ENCODE results near the gene DRICH1. TPM values are rescaled to one million over a fixed set of nuclear protein-coding genes. Genes with fewer than 3 reads are reported as not detected.
A peak's percentile ranks its signal among the peaks of the same experiment; 100 is the strongest.
"Not testable (repeated sequence)": the region's sequence is repeated elsewhere in the genome, so short reads cannot be mapped to it uniquely, and the experiment has no call there.

Gene DRICH1
- total RNA-seq, 2 experiments from 2014 or later: 0.23 TPM; not detected in 1

DNA sequence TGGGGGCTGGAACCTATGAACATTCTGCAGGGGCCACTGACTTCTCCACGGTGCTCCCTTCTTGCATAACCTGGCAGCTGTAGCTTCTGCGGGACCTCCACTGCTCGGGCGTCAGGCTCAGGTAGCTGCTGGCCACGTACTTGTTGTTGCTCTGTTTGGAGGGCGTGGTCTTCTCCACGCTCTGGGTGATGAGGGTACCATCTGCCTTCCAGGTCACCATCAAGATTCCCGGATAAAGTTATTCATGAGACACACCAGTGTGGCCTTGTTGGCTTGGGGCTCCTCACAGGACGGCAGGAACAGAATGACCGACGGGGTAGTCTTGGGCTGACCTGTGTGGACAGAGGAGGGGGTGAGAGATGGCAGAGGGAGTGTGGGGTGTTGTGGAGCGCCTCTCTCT is 6.5 kb upstream of the DRICH1 start:
- Mint-ChIP-seq H3K27ac (no peak overlapping the region), H3K4me1 (ENCODE audit: low read depth) (no peaks in the 10 kb centered on the region)
- CTCF ChIA-PET: interaction anchor here (1.3 kb wide), 1 partner anchor 11 kb away, joined by 5 read pairs; no protein-coding TSS in a partner anchor

GRCh38 chr22:23635291-23635690 is 3.2 kb upstream of the DRICH1 start:
- DNase-seq; H3K4me1 Mint-ChIP-seq (ENCODE audit: low read depth); POLR2A ChIA-PET; ATAC-seq; H3K4me3 Mint-ChIP-seq; H3K27ac Mint-ChIP-seq; H3K36me3 Mint-ChIP-seq (ENCODE audit: low read depth); H3K27me3 Mint-ChIP-seq; H3K9me3 Mint-ChIP-seq; CTCF ChIA-PET; intact Hi-C loops (cut with micrococcal nuclease): not testable (repeated sequence)

More for the DNA sequence above, 6.5 kb upstream of the DRICH1 start:
- DNase-seq (no peak), ATAC-seq (no peak)
- Mint-ChIP-seq H3K27me3 (no peaks in the 10 kb centered on the region), H3K36me3 (ENCODE audit: low read depth) (no peaks in the 10 kb centered on the region), H3K9me3 (no peaks in the 10 kb centered on the region), H3K4me3 (no peak overlapping the region)
- intact Hi-C loops (cut with micrococcal nuclease): no loop called here
- TF ChIP-seq CTCF (IDR thresholded peaks at IDR 0.05): no peak
- POLR2A ChIA-PET: no interaction called here

- POLR2A ChIA-PET: interaction anchor here (0.6 to 0.8 kb wide), 2 partner anchors 12 to 139 kb away, joined by 3 to 4 read pairs; no protein-coding TSS in a partner anchor
- H3K4me3 Mint-ChIP-seq; DNase-seq; H3K27me3 Mint-ChIP-seq; H3K9me3 Mint-ChIP-seq; ATAC-seq; H3K36me3 Mint-ChIP-seq (ENCODE audit: low read depth); H3K27ac Mint-ChIP-seq; H3K4me1 Mint-ChIP-seq (ENCODE audit: low read depth): not testable (repeated sequence)
- intact Hi-C loops (cut with micrococcal nuclease): loop anchor here (5.0 kb wide), 1 partner anchor 224 kb away; no protein-coding TSS in a partner anchor
- CTCF ChIA-PET: interaction anchor here (0.9 to 1.9 kb wide), 3 partner anchors 10 to 221 kb away, joined by 3 to 8 read pairs (median 5); no protein-coding TSS in a partner anchor
Measured at GRCh38 chr22:23628056-23628743, 3.9 kb downstream of the DRICH1 start.

- not testable (repeated sequence) for H3K36me3 Mint-ChIP-seq (ENCODE audit: low read depth); H3K4me1 Mint-ChIP-seq (ENCODE audit: low read depth); H3K4me3 Mint-ChIP-seq; H3K9me3 Mint-ChIP-seq; H3K27me3 Mint-ChIP-seq; H3K27ac Mint-ChIP-seq
- POLR2A ChIA-PET: interaction anchor here (0.6 to 0.8 kb wide), 2 partner anchors 11 to 140 kb away, joined by 3 to 4 read pairs; no protein-coding TSS in a partner anchor
- intact Hi-C loops (cut with micrococcal nuclease): loop anchor here (5.0 kb wide), 1 partner anchor 225 kb away; no protein-coding TSS in a partner anchor
- TF ChIP-seq CTCF (IDR thresholded peaks at IDR 0.05): peak; percentile 45
- ATAC-seq (peak; percentile 91), DNase-seq (peak; percentile 75)
- CTCF ChIA-PET: interaction anchor here (0.6 to 1.9 kb wide), 5 partner anchors 10 to 222 kb away, joined by 3 to 8 read pairs (median 3); no protein-coding TSS in a partner anchor
Measured at GRCh38 chr22:23627401-23628055, 4.6 kb downstream of the DRICH1 start.

DNA sequence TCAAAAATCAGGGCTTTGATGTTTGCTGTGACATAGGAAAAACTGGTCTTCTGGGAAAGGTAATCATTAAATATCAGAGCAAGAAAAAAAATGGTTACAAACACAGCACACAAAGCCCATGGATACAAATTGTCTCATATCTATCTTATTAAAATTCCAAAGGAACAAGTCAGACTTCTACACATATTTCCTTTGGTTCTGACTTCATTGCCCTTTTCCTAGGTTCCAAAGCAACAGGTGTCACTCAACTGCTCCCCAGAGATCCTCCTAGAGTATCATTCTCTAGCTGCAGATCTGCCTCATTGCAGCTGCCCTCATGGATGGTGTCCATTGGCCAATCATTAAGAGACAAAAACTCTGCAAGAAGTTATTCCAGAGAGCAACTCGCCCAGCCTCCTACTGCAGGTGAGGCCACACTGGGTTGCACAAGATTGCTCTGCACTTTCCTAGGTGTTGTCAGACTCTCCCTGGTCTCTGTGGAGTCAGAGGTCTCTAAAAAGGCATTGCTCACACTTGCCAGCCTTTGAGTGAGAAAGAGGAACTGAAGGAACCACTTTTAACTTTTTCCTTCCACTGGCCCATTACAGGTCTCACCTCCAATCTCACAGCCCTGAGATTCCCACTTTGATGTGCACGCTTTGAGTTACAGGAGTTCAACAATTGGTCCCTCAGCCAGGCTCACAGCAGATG is 5.7 kb downstream of the DRICH1 start:
- no peaks in the 10 kb centered on the region for H3K27me3 Mint-ChIP-seq
- no peak overlapping the region for H3K4me3 Mint-ChIP-seq
- intact Hi-C loops (cut with micrococcal nuclease): loop anchor here (5.0 kb wide), 1 partner anchor 226 kb away; no protein-coding TSS in a partner anchor
- DNase-seq (no peak), ATAC-seq (no peak)
- no peaks in the 10 kb centered on the region for H3K4me1 Mint-ChIP-seq (ENCODE audit: low read depth)
- TF ChIP-seq CTCF (IDR thresholded peaks at IDR 0.05): no peak
- H3K27ac Mint-ChIP-seq: no peak overlapping the region
- no peaks in the 10 kb centered on the region for H3K36me3 Mint-ChIP-seq (ENCODE audit: low read depth)
- H3K9me3 Mint-ChIP-seq: no peaks in the 10 kb centered on the region
- ChIA-PET POLR2A (no interaction called here), CTCF (no interaction called here)

Data from activated CD8-positive, alpha-beta T cell treated with anti-CD3 and anti-CD28 coated beads for 36 hours (primary cell).